Measurements from ENCODE around the gene TAS2R60. TPM values are rescaled to one million over a fixed set of nuclear protein-coding genes. Genes with fewer than 3 reads are reported as not detected.

The TAS2R60 gene
- total RNA-seq, 1 donor = not detected

DNA sequence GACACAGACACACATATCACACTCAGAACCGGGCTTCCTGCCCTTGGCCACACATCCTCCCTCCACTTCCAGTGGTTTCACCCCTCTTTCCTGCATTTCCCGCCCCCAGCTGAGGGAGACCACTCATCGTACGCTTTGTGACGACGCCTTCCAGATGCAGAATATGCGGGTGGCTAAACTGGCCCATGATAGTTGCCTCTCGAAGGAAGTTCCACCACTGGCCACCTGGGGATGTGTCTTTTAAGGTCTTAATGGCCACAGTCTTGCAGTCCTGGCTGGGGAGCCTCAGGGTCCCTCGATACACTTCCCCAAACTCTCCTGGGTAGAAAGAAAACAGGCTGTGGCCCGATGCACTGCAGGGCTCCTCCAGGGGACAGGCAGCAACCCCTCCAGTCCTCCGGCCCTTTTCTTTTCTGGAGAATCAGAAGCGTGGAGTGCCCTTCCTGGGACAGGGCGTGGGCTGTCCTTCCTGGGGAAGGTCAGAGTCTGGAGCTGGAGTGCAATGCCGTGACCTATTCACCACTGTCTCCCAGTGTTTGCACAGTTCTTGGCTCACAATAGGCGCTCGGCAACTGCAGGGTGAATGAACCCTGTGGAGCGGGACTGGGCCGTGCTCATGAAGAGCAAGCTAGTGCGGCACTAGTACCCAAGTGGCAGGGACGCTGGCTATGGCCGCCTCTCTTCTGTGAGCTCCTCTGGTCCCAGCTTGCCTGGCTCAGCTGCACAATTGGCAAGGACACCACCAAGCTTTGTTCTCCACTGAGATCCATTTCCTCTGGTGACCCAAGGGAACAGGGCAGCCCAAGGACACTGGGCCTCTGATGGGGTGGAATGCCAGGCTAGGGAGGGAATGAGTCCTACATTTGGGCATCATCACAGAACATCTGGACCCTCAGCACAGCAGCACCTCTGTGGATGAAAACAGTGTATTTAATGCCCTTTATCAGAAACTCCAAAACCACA lies 47.8 kb upstream of the TAS2R60 start:
- no peak overlapping the region for H3K4me3 ChIP-seq (ENCODE audit: insufficient read depth, low read length)
- peaks cover 32% of the 10 kb centered on the region for H3K4me1 ChIP-seq (ENCODE audit: insufficient read depth, low read length)
- H3K9me3 ChIP-seq (ENCODE audit: low read depth, low read length) = no peaks in the 10 kb centered on the region
- TF ChIP-seq, protein P1, sequence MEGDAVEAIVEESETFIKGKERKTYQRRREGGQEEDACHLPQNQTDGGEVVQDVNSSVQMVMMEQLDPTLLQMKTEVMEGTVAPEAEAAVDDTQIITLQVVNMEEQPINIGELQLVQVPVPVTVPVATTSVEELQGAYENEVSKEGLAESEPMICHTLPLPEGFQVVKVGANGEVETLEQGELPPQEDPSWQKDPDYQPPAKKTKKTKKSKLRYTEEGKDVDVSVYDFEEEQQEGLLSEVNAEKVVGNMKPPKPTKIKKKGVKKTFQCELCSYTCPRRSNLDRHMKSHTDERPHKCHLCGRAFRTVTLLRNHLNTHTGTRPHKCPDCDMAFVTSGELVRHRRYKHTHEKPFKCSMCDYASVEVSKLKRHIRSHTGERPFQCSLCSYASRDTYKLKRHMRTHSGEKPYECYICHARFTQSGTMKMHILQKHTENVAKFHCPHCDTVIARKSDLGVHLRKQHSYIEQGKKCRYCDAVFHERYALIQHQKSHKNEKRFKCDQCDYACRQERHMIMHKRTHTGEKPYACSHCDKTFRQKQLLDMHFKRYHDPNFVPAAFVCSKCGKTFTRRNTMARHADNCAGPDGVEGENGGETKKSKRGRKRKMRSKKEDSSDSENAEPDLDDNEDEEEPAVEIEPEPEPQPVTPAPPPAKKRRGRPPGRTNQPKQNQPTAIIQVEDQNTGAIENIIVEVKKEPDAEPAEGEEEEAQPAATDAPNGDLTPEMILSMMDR (IDR thresholded peaks at IDR 0.05; ENCODE audit: extremely low read depth, low read depth, low read length) = peak; percentile 31
- H3K27me3 ChIP-seq (ENCODE audit: insufficient read depth, low read length) = peaks cover under 1% of the 10 kb centered on the region
- no peaks in the 10 kb centered on the region for H3K79me2 ChIP-seq (ENCODE audit: insufficient read depth, low read length)
- H4K20me1 ChIP-seq (ENCODE audit: insufficient read depth, low read length) = peaks cover 21% of the 10 kb centered on the region
- DNase-seq (ENCODE audit: insufficient read length, low spot score, missing footprints) = peak; percentile 88
- no peak overlapping the region for H3K27ac ChIP-seq (ENCODE audit: low read depth, low read length)
- H3K36me3 ChIP-seq (ENCODE audit: insufficient read depth, low read length) = peaks cover 21% of the 10 kb centered on the region
- no peak overlapping the region for H3K4me2 ChIP-seq (ENCODE audit: insufficient read depth, low read length)
- H2AFZ ChIP-seq (ENCODE audit: low read length) = no peak overlapping the region

DNA sequence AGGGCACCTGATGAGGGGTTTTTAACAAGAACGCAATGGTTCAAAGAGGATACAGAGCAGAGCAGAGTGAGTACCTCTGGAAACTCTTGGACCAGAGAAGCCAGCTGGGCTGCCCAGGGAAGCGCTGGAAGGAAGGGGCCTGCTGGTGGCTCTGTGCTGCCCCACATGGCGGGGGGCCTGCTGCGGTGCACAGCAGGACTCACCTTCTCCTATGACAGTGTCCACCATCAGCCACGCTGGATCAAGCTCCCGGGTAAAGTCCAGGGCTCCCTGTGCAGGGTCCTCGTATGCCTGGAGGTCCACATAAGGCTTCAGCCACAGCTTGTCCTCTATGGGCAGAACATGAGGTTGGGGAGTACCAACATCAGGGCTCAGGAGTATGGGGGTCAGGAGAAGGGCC lies 47.1 kb upstream of the TAS2R60 start:
- Histone ChIP-seq H3K4me2 (ENCODE audit: insufficient read depth, low read length) (no peak overlapping the region), H3K9me3 (ENCODE audit: low read depth, low read length) (no peaks in the 10 kb centered on the region), H3K36me3 (ENCODE audit: insufficient read depth, low read length) (peaks cover 15% of the 10 kb centered on the region), H3K79me2 (ENCODE audit: insufficient read depth, low read length) (no peaks in the 10 kb centered on the region), H3K4me1 (ENCODE audit: insufficient read depth, low read length) (peaks cover 25% of the 10 kb centered on the region), H3K27ac (ENCODE audit: low read depth, low read length) (no peak overlapping the region), H3K27me3 (ENCODE audit: insufficient read depth, low read length) (peaks cover 3% of the 10 kb centered on the region), H2AFZ (ENCODE audit: low read length) (no peak overlapping the region), H3K4me3 (ENCODE audit: insufficient read depth, low read length) (no peak overlapping the region), H4K20me1 (ENCODE audit: insufficient read depth, low read length) (peaks cover 14% of the 10 kb centered on the region)
- no peak for DNase-seq (ENCODE audit: insufficient read length, low spot score, missing footprints)
- TF ChIP-seq, protein P1 (IDR thresholded peaks at IDR 0.05; ENCODE audit: extremely low read depth, low read depth, low read length) = no peak

DNA sequence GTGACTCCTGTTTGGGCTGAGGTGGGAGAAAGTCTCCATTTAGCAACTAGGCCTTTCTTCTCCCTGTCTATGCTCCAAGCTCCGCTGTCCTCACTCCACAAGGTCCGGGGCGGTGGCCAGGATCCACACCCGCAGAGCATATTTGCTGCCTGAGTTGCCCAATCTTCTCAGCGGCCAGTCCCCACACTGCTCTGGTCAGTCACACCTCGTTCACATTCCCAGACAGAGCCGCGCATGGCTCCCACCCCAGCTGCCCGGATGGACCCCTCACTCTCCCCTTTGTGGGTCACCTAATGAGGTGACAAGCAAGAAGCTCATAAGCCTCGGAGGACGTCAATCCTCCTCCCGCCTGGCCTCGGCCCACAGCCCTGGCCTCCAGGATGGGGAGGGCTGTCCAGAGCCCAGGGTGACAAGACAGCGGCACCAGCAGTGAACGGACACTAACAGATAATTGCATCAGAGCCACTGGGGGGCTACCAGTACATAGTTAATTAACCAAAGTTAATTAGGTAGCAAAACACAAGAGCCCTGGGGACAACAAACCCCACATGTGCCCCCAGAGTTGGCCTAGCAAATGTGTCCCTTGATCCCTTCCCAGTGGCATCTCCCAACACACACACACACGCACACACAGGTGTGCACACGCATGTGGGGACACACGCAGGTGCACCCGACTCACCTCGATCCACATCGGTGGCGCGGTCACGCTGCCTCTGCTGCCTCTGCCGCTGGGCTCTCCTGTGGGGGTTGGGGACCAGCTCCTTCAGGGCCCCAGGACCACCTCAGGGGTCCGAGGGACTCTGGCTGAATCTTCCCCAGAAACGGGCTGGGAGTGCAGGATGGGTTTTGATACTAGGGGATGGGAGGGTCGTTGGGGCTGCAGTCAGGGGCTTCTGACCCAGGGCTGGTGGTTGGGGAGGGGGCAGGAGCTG lies 46.4 kb upstream of the TAS2R60 start:
- no peaks in the 10 kb centered on the region for H3K9me3 ChIP-seq (ENCODE audit: low read depth, low read length)
- no peak overlapping the region for H3K4me3 ChIP-seq (ENCODE audit: insufficient read depth, low read length)
- peak; percentile 88 for DNase-seq (ENCODE audit: insufficient read length, low spot score, missing footprints)

More for the DNA sequence above, 46.4 kb upstream of the TAS2R60 start:
- Histone ChIP-seq H4K20me1 (ENCODE audit: insufficient read depth, low read length) (peaks cover 7% of the 10 kb centered on the region), H3K79me2 (ENCODE audit: insufficient read depth, low read length) (no peaks in the 10 kb centered on the region), H3K4me1 (ENCODE audit: insufficient read depth, low read length) (peaks cover 18% of the 10 kb centered on the region), H3K36me3 (ENCODE audit: insufficient read depth, low read length) (peaks cover 9% of the 10 kb centered on the region), H2AFZ (ENCODE audit: low read length) (no peak overlapping the region), H3K4me2 (ENCODE audit: insufficient read depth, low read length) (no peak overlapping the region), H3K27me3 (ENCODE audit: insufficient read depth, low read length) (peaks cover 3% of the 10 kb centered on the region), H3K27ac (ENCODE audit: low read depth, low read length) (no peak overlapping the region)
- TF ChIP-seq, protein P1 (IDR thresholded peaks at IDR 0.05; ENCODE audit: extremely low read depth, low read depth, low read length) = no peak
